Breast epithelium (tissue), 3 donors: ENCODE measurements around the gene KRTAP4-16.

Experiments
- POLR2AphosphoS5 ChIP-seq, 3 donors: sonication (generic); formaldehyde crosslinking; IDR thresholded peaks; one replicate each; pipeline ENCODE4 v1.6.1; 2017; ENCODE audit warnings: antibody characterized with exemption in 3 of 3
- TF ChIP-seq, protein P1 (sequence below), 3 donors: fragments of 450-650 bp; IDR thresholded peaks; one replicate each; pipeline ENCODE4 v1.5.1; 2016 to 2017; ENCODE audit warnings: antibody characterized with exemption in 3 of 3, mild to moderate bottlenecking in 3 of 3, moderate library complexity in 3 of 3

- TF ChIP-seq, protein P1, sequence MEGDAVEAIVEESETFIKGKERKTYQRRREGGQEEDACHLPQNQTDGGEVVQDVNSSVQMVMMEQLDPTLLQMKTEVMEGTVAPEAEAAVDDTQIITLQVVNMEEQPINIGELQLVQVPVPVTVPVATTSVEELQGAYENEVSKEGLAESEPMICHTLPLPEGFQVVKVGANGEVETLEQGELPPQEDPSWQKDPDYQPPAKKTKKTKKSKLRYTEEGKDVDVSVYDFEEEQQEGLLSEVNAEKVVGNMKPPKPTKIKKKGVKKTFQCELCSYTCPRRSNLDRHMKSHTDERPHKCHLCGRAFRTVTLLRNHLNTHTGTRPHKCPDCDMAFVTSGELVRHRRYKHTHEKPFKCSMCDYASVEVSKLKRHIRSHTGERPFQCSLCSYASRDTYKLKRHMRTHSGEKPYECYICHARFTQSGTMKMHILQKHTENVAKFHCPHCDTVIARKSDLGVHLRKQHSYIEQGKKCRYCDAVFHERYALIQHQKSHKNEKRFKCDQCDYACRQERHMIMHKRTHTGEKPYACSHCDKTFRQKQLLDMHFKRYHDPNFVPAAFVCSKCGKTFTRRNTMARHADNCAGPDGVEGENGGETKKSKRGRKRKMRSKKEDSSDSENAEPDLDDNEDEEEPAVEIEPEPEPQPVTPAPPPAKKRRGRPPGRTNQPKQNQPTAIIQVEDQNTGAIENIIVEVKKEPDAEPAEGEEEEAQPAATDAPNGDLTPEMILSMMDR (IDR thresholded peaks at IDR 0.05) = no peak
- TF ChIP-seq POLR2AphosphoS5 (IDR thresholded peaks at IDR 0.05) = no peak
These were observed 14.3 kb upstream of the KRTAP4-16 start for GRCh38 chr17:41116297-41116696.
